ENCODE data around the gene IL19. TPM values are rescaled to one million over a fixed set of nuclear protein-coding genes. Genes with fewer than 3 reads are reported as not detected.

The IL19 gene
- total RNA-seq, 1 donor: 1.7 TPM

DNA sequence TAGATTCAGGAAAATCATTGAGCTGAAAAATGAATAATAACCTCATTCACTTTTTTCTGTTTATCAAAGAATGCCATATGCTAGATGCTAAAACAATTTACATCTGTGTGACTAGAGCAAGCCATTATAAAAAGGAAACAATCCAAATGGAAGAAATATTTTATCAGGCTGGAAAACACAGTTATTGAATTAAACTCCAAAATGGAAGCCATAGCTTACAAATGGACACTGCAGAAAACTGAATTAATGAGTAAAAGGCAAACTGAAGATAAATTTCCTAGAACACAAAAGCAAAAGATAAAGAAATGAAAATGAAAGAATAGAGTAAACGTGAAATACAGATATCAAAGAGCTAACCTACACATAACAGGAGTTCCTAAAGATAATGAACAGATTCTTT lies 34.8 kb downstream of the IL19 start:
- H3K4me3 ChIP-seq (ENCODE audit: low read depth, low read length): no peak overlapping the region
- TF ChIP-seq, protein P1, sequence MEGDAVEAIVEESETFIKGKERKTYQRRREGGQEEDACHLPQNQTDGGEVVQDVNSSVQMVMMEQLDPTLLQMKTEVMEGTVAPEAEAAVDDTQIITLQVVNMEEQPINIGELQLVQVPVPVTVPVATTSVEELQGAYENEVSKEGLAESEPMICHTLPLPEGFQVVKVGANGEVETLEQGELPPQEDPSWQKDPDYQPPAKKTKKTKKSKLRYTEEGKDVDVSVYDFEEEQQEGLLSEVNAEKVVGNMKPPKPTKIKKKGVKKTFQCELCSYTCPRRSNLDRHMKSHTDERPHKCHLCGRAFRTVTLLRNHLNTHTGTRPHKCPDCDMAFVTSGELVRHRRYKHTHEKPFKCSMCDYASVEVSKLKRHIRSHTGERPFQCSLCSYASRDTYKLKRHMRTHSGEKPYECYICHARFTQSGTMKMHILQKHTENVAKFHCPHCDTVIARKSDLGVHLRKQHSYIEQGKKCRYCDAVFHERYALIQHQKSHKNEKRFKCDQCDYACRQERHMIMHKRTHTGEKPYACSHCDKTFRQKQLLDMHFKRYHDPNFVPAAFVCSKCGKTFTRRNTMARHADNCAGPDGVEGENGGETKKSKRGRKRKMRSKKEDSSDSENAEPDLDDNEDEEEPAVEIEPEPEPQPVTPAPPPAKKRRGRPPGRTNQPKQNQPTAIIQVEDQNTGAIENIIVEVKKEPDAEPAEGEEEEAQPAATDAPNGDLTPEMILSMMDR (IDR thresholded peaks at IDR 0.05; ENCODE audit: insufficient read depth, low read depth, low read length): no peak
- DNase-seq (ENCODE audit: low read depth): no peak

DNA sequence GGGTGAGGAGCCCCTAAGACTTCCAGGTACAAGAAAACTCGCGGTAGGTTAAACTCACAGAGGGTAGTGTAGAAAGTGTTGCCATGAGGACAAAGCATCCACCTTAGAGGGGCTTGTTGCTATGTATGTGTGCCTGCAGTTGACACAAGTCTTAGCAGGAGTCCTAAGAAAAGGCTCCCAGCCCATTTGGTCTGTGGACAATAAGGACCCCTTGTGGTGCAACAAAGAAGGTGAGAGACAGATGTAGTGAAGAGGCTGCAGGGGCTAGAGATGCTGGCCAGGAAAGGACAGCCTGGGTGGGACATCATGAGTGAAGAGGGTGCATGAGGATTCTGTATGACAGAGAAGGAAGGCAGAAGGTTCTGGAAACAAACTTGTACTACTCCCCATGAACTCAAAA lies 38.0 kb downstream of the IL19 start:
- TF ChIP-seq, protein P1 (IDR thresholded peaks at IDR 0.05; ENCODE audit: insufficient read depth, low read depth, low read length): peak; percentile 69
- DNase-seq (ENCODE audit: low read depth): peak; percentile 60

DNA sequence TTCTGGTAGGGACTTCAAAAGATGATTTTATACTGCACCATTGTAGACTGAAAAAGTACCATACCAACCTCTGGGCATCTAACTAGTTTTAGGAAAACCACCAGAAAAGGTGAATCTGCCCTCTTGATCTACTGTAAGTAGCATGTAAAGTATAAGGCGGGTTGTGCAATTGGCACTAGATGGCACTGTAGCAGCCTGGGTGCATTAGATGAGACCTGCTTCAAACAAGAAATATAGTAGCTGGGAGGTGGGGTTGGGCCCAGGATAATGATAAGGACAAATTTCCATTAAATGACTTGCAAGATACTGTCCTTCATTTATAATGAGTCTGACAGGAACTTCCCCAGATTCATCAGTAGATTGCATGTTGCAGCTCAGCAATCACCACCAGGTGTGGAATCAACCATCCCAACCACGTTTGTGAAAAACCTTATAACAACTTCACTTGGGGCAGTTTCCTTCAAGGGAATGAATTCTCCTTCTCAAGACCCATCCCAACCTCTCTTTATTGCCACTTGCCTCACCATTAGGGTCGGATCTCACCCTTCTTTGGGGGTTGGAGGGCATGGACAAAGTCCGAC lies 39.0 kb downstream of the IL19 start:
- H3K4me3 ChIP-seq (ENCODE audit: low read depth, low read length): no peak overlapping the region
- DNase-seq (ENCODE audit: low read depth): peak; percentile 58
- TF ChIP-seq, protein P1 (IDR thresholded peaks at IDR 0.05; ENCODE audit: insufficient read depth, low read depth, low read length): peak; percentile 59

More for the DNA sequence above, 38.0 kb downstream of the IL19 start:
- H3K4me3 ChIP-seq (ENCODE audit: low read depth, low read length): no peak overlapping the region

DNA sequence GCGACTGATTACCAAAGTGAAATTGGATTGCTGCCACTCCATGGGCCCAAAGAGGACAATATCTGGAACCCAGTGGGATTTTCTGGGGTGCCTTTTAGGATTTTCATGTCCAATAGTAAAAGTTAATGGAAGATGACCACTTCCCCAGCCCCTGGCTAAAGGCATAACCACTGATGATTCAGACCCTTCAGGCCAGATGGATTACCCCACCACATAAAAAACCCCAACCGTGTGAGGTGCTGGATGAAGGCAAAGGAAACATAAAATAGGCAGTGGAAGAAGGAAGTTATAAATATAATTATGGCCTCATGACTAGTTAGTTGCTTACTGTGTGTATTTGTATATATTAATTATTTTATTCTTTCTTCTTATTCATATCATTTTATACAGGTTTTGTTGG lies 41.9 kb downstream of the IL19 start:
- DNase-seq (ENCODE audit: low read depth): no peak
- no peak overlapping the region for H3K4me3 ChIP-seq (ENCODE audit: low read depth, low read length)
- TF ChIP-seq, protein P1 (IDR thresholded peaks at IDR 0.05; ENCODE audit: insufficient read depth, low read depth, low read length): no peak

DNA sequence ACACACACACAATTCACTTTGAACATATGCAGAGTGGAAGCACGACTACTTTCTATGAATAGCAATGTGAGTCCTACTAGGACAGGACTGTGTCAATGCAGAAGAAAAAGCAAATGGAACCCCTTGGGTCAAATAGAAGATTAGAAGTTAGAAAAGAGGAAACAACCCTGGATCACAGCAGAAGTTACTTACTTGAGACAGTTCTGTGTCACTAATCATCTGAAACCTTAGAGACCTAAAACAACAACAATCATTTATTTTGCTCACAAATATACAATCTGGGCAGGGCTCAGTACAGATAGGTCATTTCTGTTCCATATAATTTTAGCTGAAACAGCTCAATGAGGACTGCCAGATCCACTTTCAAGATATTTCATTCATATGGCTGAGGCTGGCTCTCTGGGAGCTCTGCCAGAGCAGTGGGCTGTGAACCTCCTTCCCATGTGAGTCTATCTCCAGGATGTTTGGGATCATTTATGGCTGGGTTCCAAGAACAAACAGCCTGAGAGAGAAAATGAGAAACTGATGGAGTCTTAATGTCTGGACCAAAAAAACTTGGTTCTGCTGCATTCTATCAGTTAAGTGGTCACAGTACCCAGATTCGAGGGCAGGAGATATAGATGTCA lies 44.3 kb downstream of the IL19 start:
- TF ChIP-seq, protein P1 (IDR thresholded peaks at IDR 0.05; ENCODE audit: insufficient read depth, low read depth, low read length): no peak
- no peak overlapping the region for H3K4me3 ChIP-seq (ENCODE audit: low read depth, low read length)
- peak; percentile 80 for DNase-seq (ENCODE audit: low read depth)

DNA sequence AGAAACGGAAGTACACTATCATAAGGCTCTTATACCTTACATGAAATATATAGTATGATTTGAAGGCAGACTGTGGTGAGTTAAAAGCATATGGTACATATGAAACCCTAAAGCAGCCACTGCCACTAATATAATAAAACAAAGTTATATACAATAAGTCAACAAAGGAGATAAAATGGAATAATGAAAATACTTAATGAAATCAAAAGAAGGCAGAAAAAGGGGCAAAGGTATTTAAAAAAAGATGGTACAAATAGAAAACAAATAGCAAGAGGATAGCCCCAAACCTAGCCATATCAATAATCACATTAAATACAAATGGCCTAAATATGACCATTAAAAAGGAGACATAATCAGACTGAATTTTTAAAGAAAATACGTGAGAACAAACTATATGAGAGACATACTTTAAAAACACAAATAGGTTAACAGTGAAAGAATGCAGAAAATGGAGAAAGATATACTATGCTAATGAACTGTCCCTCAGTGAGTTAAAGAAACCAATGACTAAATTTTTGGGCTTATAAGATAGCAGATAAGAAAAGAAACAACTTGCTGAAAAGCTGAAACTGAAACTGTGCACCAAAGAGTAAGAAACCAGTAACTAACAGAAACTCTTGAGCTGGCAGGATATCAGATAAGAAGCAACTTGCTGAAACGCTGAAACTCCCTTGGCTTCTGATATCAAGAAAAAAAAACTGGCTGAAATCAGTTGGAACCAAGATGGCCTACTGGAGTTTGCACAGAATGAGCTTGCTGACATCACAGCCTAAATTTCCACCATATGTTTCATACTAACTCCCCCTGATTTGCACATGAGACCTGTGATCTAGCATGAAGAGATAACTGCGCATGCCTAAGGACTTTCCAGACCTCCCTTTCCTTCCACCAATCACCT lies 46.1 kb downstream of the IL19 start:
- TF ChIP-seq, protein P1 (IDR thresholded peaks at IDR 0.05; ENCODE audit: insufficient read depth, low read depth, low read length): no peak
- peak; percentile 51 for DNase-seq (ENCODE audit: low read depth)
- no peak overlapping the region for H3K4me3 ChIP-seq (ENCODE audit: low read depth, low read length)
